Caco-2 (cell line): ENCODE measurements around the gene SLC22A16. TPM values are rescaled to one million over a fixed set of nuclear protein-coding genes. Genes with fewer than 3 reads are reported as not detected.

ENCODE experiments used
- BruUV-seq: library from RNA; stranded (reverse); fragments of 400-500 nt; replicated peaks from 2 replicates; lab custom pipeline; 2021; lab: Mats Ljungman, UMichigan
- CTCF ChIA-PET: fragments of 300-600 bp; sonication (Branson Sonifier 250); formaldehyde crosslinking; loops from one replicate; lab custom pipeline; 2022; ENCODE audit warnings: antibody characterized with exemption; lab: Charles Lee
- POLR2A ChIA-PET: fragments of 300-600 bp; sonication (Branson Sonifier 250); formaldehyde crosslinking; loops from one replicate; lab custom pipeline; 2022; ENCODE audit warnings: antibody characterized with exemption; lab: Charles Lee
- DNase-seq, 2 experiments: peaks; one replicate each; pipeline versions ENCODE4 v3.0.0 to v3.0.0-alpha.2; 2020 to 2022
- H3K27me3 ChIP-seq: replicated peaks from 2 replicates; pipeline ENCODE4 v1.6.0; 2011; ENCODE audit warnings: low read length; ENCODE audit not compliant: control insufficient read depth, insufficient read depth
- H3K36me3 ChIP-seq: 2 replicates; pipeline ENCODE4 v1.5.1; 2011; ENCODE audit warnings: low read length; ENCODE audit not compliant: control insufficient read depth, insufficient read depth
- H3K4me1 ChIP-seq: fragments of 250-450 bp; sonication (Bioruptor Pico); 2 replicates; pipeline ENCODE4 v1.5.1; 2020; ENCODE audit warnings: mild to moderate bottlenecking
- H3K4me3 ChIP-seq: 2 replicates; pipeline ENCODE4 v1.5.1; 2011; ENCODE audit warnings: low read depth, mild to moderate bottlenecking, control low read depth, low read length
- H3K9me3 ChIP-seq: fragments of 250-450 bp; sonication (Bioruptor Pico); 2 replicates; pipeline ENCODE4 v1.5.1; 2020; ENCODE audit warnings: mild to moderate bottlenecking, moderate library complexity
- H3K27ac Mint-ChIP-seq: one replicate; pipeline ENCODE4 v1.8.0; 2022; ENCODE audit warnings: mixed read lengths; ENCODE audit not compliant: unreplicated experiment
- H3K27me3 Mint-ChIP-seq: one replicate; pipeline ENCODE4 v1.8.0; 2022; ENCODE audit warnings: mixed read lengths; ENCODE audit not compliant: insufficient read depth, unreplicated experiment
- H3K36me3 Mint-ChIP-seq: one replicate; pipeline ENCODE4 v1.8.0; 2022; ENCODE audit warnings: mild to moderate bottlenecking, mixed read lengths; ENCODE audit not compliant: insufficient read depth, unreplicated experiment
- H3K4me1 Mint-ChIP-seq: one replicate; pipeline ENCODE4 v1.8.0; 2022; ENCODE audit warnings: low read depth, mixed read lengths; ENCODE audit not compliant: unreplicated experiment
- H3K4me3 Mint-ChIP-seq: one replicate; pipeline ENCODE4 v1.8.0; 2022; ENCODE audit warnings: mild to moderate bottlenecking, moderate library complexity, mixed read lengths; ENCODE audit not compliant: unreplicated experiment
- H3K9me3 Mint-ChIP-seq: one replicate; pipeline ENCODE4 v1.8.0; 2022; ENCODE audit warnings: mixed read lengths; ENCODE audit not compliant: unreplicated experiment
- CTCF ChIP-seq, 2 experiments: fragments of 200-600 bp in 1 of 2; IDR thresholded peaks; 1 replicate in 1 of 2; 2 replicates in 1 of 2; pipeline versions ENCODE4 v1.5.1 to v1.8.0; 2011 to 2022; ENCODE audit warnings: antibody characterized with exemption in 1 of 2, control low read depth in 1 of 2, inconsistent platforms in 1 of 2, low read depth in 1 of 2, low read length in 1 of 2, mild to moderate bottlenecking in 1 of 2, moderate library complexity in 1 of 2; ENCODE audit not compliant: insufficient read depth in 1 of 2, severe bottlenecking in 1 of 2, unreplicated experiment in 1 of 2
- intact Hi-C: fragments of 100-400 bp; cut with micrococcal nuclease; formaldehyde crosslinking; loops from one replicate; pipeline ENCODE4 v1.10.0; 2022; ENCODE audit not compliant: unreplicated experiment
- total RNA-seq: library from RNA; stranded (reverse); gene quantifications from 2 replicates; pipeline ENCODE4 v1.2.3, GENCODE V29; 2022

SLC22A16 gene
- total RNA-seq, 1 experiment from 2014 or later, result not detected

GRCh38 chr6:110523451-110524021, 47.1 kb upstream of the SLC22A16 start:
- Histone ChIP-seq H3K36me3 (no peaks in the 10 kb centered on the region), H3K27me3 (no peaks in the 10 kb centered on the region), H3K9me3 (no peaks in the 10 kb centered on the region), H3K4me3 (no peak overlapping the region), H3K4me1 (peaks cover 2% of the 10 kb centered on the region; the same call in 1 of the 2 replicates)
- H3K27me3 Mint-ChIP-seq, result no peaks in the 10 kb centered on the region
- ChIA-PET CTCF (no interaction called here), POLR2A (no interaction called here)
- no peaks in the 10 kb centered on the region for H3K9me3 Mint-ChIP-seq
- BruUV-seq, result no TSS peak
- no peak overlapping the region for H3K27ac Mint-ChIP-seq
- intact Hi-C loops, result no loop called here
- H3K4me1 Mint-ChIP-seq, result no peaks in the 10 kb centered on the region
- no peaks in the 10 kb centered on the region for H3K36me3 Mint-ChIP-seq
- H3K4me3 Mint-ChIP-seq, result no peak overlapping the region
- DNase-seq, result no peak
- no peak for TF ChIP-seq CTCF (IDR thresholded peaks at IDR 0.05; ENCODE audit: insufficient read depth in 1 of 2, low read depth in 1 of 2, low read length in 1 of 2, severe bottlenecking in 1 of 2, unreplicated experiment in 1 of 2)

- Mint-ChIP-seq H3K27me3 (no peaks in the 10 kb centered on the region), H3K4me1 (no peaks in the 10 kb centered on the region), H3K9me3 (no peaks in the 10 kb centered on the region), H3K27ac (no peak overlapping the region), H3K36me3 (no peaks in the 10 kb centered on the region), H3K4me3 (no peak overlapping the region)
- Histone ChIP-seq H3K36me3 (no peaks in the 10 kb centered on the region), H3K9me3 (no peaks in the 10 kb centered on the region), H3K27me3 (no peaks in the 10 kb centered on the region), H3K4me1 (peaks cover 4% of the 10 kb centered on the region; the same call in 1 of the 2 replicates), H3K4me3 (no peak overlapping the region)
- no TSS peak for BruUV-seq
- DNase-seq, result no peak
- no peak for TF ChIP-seq CTCF (IDR thresholded peaks at IDR 0.05; ENCODE audit: insufficient read depth in 1 of 2, low read depth in 1 of 2, low read length in 1 of 2, severe bottlenecking in 1 of 2, unreplicated experiment in 1 of 2)
- intact Hi-C loops, result no loop called here
- CTCF ChIA-PET, result no interaction called here
- POLR2A ChIA-PET, result no interaction called here
Observed at GRCh38 chr6:110522427-110522826, 46.0 kb upstream of the SLC22A16 start.

GRCh38 chr6:110520992-110521543, 44.7 kb upstream of the SLC22A16 start:
- Mint-ChIP-seq H3K4me3 (no peak overlapping the region), H3K36me3 (no peaks in the 10 kb centered on the region), H3K27me3 (no peaks in the 10 kb centered on the region), H3K9me3 (no peaks in the 10 kb centered on the region), H3K27ac (no peak overlapping the region), H3K4me1 (no peaks in the 10 kb centered on the region)
- intact Hi-C loops, result no loop called here
- Histone ChIP-seq H3K36me3 (no peaks in the 10 kb centered on the region), H3K4me3 (no peak overlapping the region), H3K4me1 (peaks cover 7% of the 10 kb centered on the region; the same call in 1 of the 2 replicates), H3K9me3 (no peaks in the 10 kb centered on the region), H3K27me3 (no peaks in the 10 kb centered on the region)
- no peak for TF ChIP-seq CTCF (IDR thresholded peaks at IDR 0.05; ENCODE audit: insufficient read depth in 1 of 2, low read depth in 1 of 2, low read length in 1 of 2, severe bottlenecking in 1 of 2, unreplicated experiment in 1 of 2)
- CTCF ChIA-PET, result interaction anchor here (0.5 kb wide), 1 partner anchor 476 kb away, joined by 3 read pairs; no protein-coding TSS in a partner anchor
- POLR2A ChIA-PET, result no interaction called here
- DNase-seq, result no peak
- BruUV-seq, result no TSS peak
